Osteoblast (primary cell): ENCODE results near the gene MRPS15. TPM values are rescaled to one million over a fixed set of nuclear protein-coding genes. Genes with fewer than 3 reads are reported as not detected.
A peak's percentile ranks its signal among the peaks of the same experiment; 100 is the strongest.

Experiments used
- DNase-seq: peaks from one replicate; pipeline ENCODE4 v3.0.0; 2011; ENCODE audit warnings: low spot score, mixed read lengths; ENCODE audit not compliant: insufficient read length; ENCODE audit errors: missing footprints
- H2AFZ ChIP-seq: 2 replicates; pipeline ENCODE4 v1.6.0; 2011; ENCODE audit warnings: mild to moderate bottlenecking, low read length
- H3K27ac ChIP-seq: 2 replicates; pipeline ENCODE4 v1.5.1; 2011; ENCODE audit warnings: mild to moderate bottlenecking, low read depth, low read length, moderate library complexity
- H3K27me3 ChIP-seq: 2 replicates; pipeline ENCODE4 v1.6.0; 2012; ENCODE audit warnings: mild to moderate bottlenecking, control low read depth, inconsistent platforms, low read length, moderate library complexity; ENCODE audit not compliant: insufficient read depth
- H3K36me3 ChIP-seq: 2 replicates; pipeline ENCODE4 v1.5.1; 2011; ENCODE audit warnings: mild to moderate bottlenecking, low read length, control low read depth, moderate library complexity; ENCODE audit not compliant: insufficient read depth
- H3K4me1 ChIP-seq: 2 replicates; pipeline ENCODE4 v1.5.1; 2011; ENCODE audit warnings: mild to moderate bottlenecking, low read length, control low read depth, moderate library complexity; ENCODE audit not compliant: insufficient read depth
- H3K4me2 ChIP-seq: 2 replicates; pipeline ENCODE4 v1.6.0; 2011; ENCODE audit warnings: mild to moderate bottlenecking, low read length; ENCODE audit not compliant: insufficient read depth
- H3K4me3 ChIP-seq: fragments of 200-600 bp; sonication (generic); 3 replicates; pipeline ENCODE4 v1.5.1; 2012; ENCODE audit warnings: mild to moderate bottlenecking, low read length, inconsistent platforms; ENCODE audit not compliant: insufficient read depth
- H3K79me2 ChIP-seq: 2 replicates; pipeline ENCODE4 v1.6.0; 2012; ENCODE audit warnings: mild to moderate bottlenecking, low read length, control low read depth, inconsistent platforms; ENCODE audit not compliant: insufficient read depth
- H3K9me3 ChIP-seq: 2 replicates; pipeline ENCODE4 v1.5.1; 2011; ENCODE audit warnings: low read depth, low read length, control low read depth
- H4K20me1 ChIP-seq: 2 replicates; pipeline ENCODE4 v1.6.0; 2012; ENCODE audit warnings: mild to moderate bottlenecking, low read length, control low read depth; ENCODE audit not compliant: insufficient read depth
- CTCF ChIP-seq: IDR thresholded peaks from 2 replicates; pipeline ENCODE4 v1.5.1; 2011; ENCODE audit warnings: mild to moderate bottlenecking, low read depth, low read length, moderate library complexity; ENCODE audit errors: extremely low read depth
- total RNA-seq: library from RNA; depleted of rRNA; stranded (reverse); fragments of >200 nt; gene quantifications from 2 replicates; pipeline ENCODE4 v1.2.3, GENCODE V29; 2012

Gene MRPS15
- total RNA-seq, 1 donor: 77.1 TPM

- Histone ChIP-seq H3K79me2 (no peaks in the 10 kb centered on the region), H3K27ac (no peak overlapping the region), H3K4me3 (no peak overlapping the region), H3K4me2 (no peak overlapping the region), H3K27me3 (no peaks in the 10 kb centered on the region), H3K4me1 (no peaks in the 10 kb centered on the region), H4K20me1 (no peaks in the 10 kb centered on the region), H3K9me3 (no peaks in the 10 kb centered on the region), H2AFZ (no peak overlapping the region), H3K36me3 (peaks cover 22% of the 10 kb centered on the region)
- DNase-seq: no peak
- no peak for TF ChIP-seq CTCF
Measured at GRCh38 chr1:36425791-36426190, 38.4 kb downstream of the MRPS15 start.

- H3K27ac ChIP-seq: no peak overlapping the region
- H2AFZ ChIP-seq: no peak overlapping the region
- no peak for DNase-seq
- H3K27me3 ChIP-seq: no peaks in the 10 kb centered on the region
- H3K9me3 ChIP-seq: no peaks in the 10 kb centered on the region
- no peaks in the 10 kb centered on the region for H4K20me1 ChIP-seq
- H3K4me2 ChIP-seq: no peak overlapping the region
- peaks cover 5% of the 10 kb centered on the region for H3K4me1 ChIP-seq
- no peaks in the 10 kb centered on the region for H3K79me2 ChIP-seq
- TF ChIP-seq CTCF: no peak
- peaks cover 24% of the 10 kb centered on the region for H3K36me3 ChIP-seq
- no peak overlapping the region for H3K4me3 ChIP-seq
Measured at GRCh38 chr1:36421649-36422048, 42.5 kb downstream of the MRPS15 start.

GRCh38 chr1:36420836-36421317 is 43.3 kb downstream of the MRPS15 start:
- Histone ChIP-seq H2AFZ (peak overlapping the region; percentile 21), H3K4me2 (peak overlapping the region; percentile 23), H3K27me3 (no peaks in the 10 kb centered on the region), H3K36me3 (peaks cover 24% of the 10 kb centered on the region), H3K4me3 (no peak overlapping the region), H4K20me1 (no peaks in the 10 kb centered on the region), H3K9me3 (no peaks in the 10 kb centered on the region), H3K4me1 (peaks cover 5% of the 10 kb centered on the region), H3K27ac (no peak overlapping the region), H3K79me2 (no peaks in the 10 kb centered on the region)
- TF ChIP-seq CTCF: peak; percentile 97
- peak; percentile 92 for DNase-seq

GRCh38 chr1:36420409-36420808 is 43.8 kb downstream of the MRPS15 start:
- DNase-seq: no peak
- H3K4me3 ChIP-seq: no peak overlapping the region
- no peaks in the 10 kb centered on the region for H3K9me3 ChIP-seq
- no peak overlapping the region for H3K27ac ChIP-seq
- H2AFZ ChIP-seq: peak overlapping the region; percentile 21
- TF ChIP-seq CTCF: no peak
- peaks cover 5% of the 10 kb centered on the region for H3K4me1 ChIP-seq
- H3K27me3 ChIP-seq: no peaks in the 10 kb centered on the region
- H3K4me2 ChIP-seq: peak overlapping the region; percentile 23
- peaks cover 24% of the 10 kb centered on the region for H3K36me3 ChIP-seq
- no peaks in the 10 kb centered on the region for H3K79me2 ChIP-seq
- no peaks in the 10 kb centered on the region for H4K20me1 ChIP-seq
